WTC11 (cell line): ENCODE results near the gene TMEM119. TPM values are rescaled to one million over a fixed set of nuclear protein-coding genes. Genes with fewer than 3 reads are reported as not detected.

Source experiments
- ATAC-seq: fragments of 200-7000 bp; cut with Tn5 transposase; 2 replicates; pipeline ENCODE4 v1.10.0; 2021; ENCODE audit warnings: mild to moderate bottlenecking, moderate library complexity
- CTCF ChIA-PET: fragments of 300-600 bp; sonication (Branson Sonifier 250); formaldehyde crosslinking; loops from one replicate; lab custom pipeline; 2021; ENCODE audit warnings: antibody characterized with exemption; lab: Charles Lee
- POLR2A ChIA-PET: fragments of 350-600 bp; sonication (Branson Sonifier 250); formaldehyde crosslinking; loops from one replicate; lab custom pipeline; 2021; ENCODE audit warnings: antibody characterized with exemption; lab: Charles Lee
- DNase-seq: peaks from one replicate; pipeline ENCODE4 v3.0.0; 2021; ENCODE audit warnings: low spot score
- H3K27ac Mint-ChIP-seq: 2 replicates; pipeline ENCODE4 v1.8.0; 2021; ENCODE audit warnings: mixed read lengths
- H3K27me3 Mint-ChIP-seq: 2 replicates; pipeline ENCODE4 v1.8.0; 2021; ENCODE audit warnings: low read depth, mild to moderate bottlenecking, moderate library complexity, mixed read lengths
- H3K36me3 Mint-ChIP-seq: 2 replicates; pipeline ENCODE4 v1.8.0; 2021; ENCODE audit warnings: mixed read lengths
- H3K4me1 Mint-ChIP-seq: 2 replicates; pipeline ENCODE4 v1.8.0; 2022; ENCODE audit warnings: mixed read lengths
- H3K4me3 Mint-ChIP-seq: 2 replicates; pipeline ENCODE4 v1.8.0; 2021; ENCODE audit warnings: mild to moderate bottlenecking, moderate library complexity, mixed read lengths
- H3K9me3 Mint-ChIP-seq: 2 replicates; pipeline ENCODE4 v1.8.0; 2021; ENCODE audit warnings: mixed read lengths
- CBFB ChIP-seq: sonication (generic); formaldehyde crosslinking; IDR thresholded peaks from 2 replicates; pipeline ENCODE4 v1.8.1; 2022; ENCODE audit warnings: mild to moderate bottlenecking, low read depth, missing genetic modification reagents
- ETV6 ChIP-seq: sonication (generic); formaldehyde crosslinking; IDR thresholded peaks from 2 replicates; pipeline ENCODE4 v1.8.1; 2022; ENCODE audit warnings: mild to moderate bottlenecking, missing genetic modification reagents
- KAT7 ChIP-seq: sonication (generic); formaldehyde crosslinking; IDR thresholded peaks from 2 replicates; pipeline ENCODE4 v1.8.1; 2023; ENCODE audit warnings: missing genetic modification reagents, mild to moderate bottlenecking, borderline replicate concordance
- NR1H2 ChIP-seq: sonication (generic); formaldehyde crosslinking; IDR thresholded peaks from 2 replicates; pipeline ENCODE4 v1.9.0; 2021; ENCODE audit warnings: mild to moderate bottlenecking, moderate library complexity, missing genetic modification reagents
- OVOL2 ChIP-seq: fragments of 250-450 bp; sonication (Bioruptor Pico); IDR thresholded peaks from 2 replicates; pipeline ENCODE4 v1.9.0; 2021; ENCODE audit warnings: mild to moderate bottlenecking, borderline replicate concordance
- RORB ChIP-seq: fragments of 250-450 bp; sonication (Bioruptor Pico); IDR thresholded peaks from 2 replicates; pipeline ENCODE4 v1.9.0; 2021; ENCODE audit warnings: mild to moderate bottlenecking
- SMAD4 ChIP-seq: sonication (generic); formaldehyde crosslinking; IDR thresholded peaks from 2 replicates; pipeline ENCODE4 v1.8.0; 2022; ENCODE audit warnings: mild to moderate bottlenecking, missing genetic modification reagents
- SOX15 ChIP-seq: fragments of 250-450 bp; sonication (Bioruptor Pico); IDR thresholded peaks from 2 replicates; pipeline ENCODE4 v1.9.0; 2021; ENCODE audit warnings: mild to moderate bottlenecking
- TEAD4 ChIP-seq: sonication (generic); formaldehyde crosslinking; IDR thresholded peaks from 2 replicates; pipeline ENCODE4 v1.8.0; 2022; ENCODE audit warnings: mild to moderate bottlenecking, missing genetic modification reagents
- TP53 ChIP-seq: sonication (generic); formaldehyde crosslinking; IDR thresholded peaks from 2 replicates; pipeline ENCODE4 v1.8.1; 2023; ENCODE audit warnings: mild to moderate bottlenecking, missing genetic modification reagents
- ZNF121 ChIP-seq: sonication (generic); formaldehyde crosslinking; IDR thresholded peaks from 2 replicates; pipeline ENCODE4 v1.8.0; 2023; ENCODE audit warnings: missing genetic modification reagents
- ZNF138 ChIP-seq: sonication (generic); formaldehyde crosslinking; conservative IDR thresholded peaks from 2 replicates; pipeline ENCODE4 v1.8.1; 2022; ENCODE audit warnings: mild to moderate bottlenecking, moderate library complexity, missing genetic modification reagents
- ZNF232 ChIP-seq: sonication (generic); formaldehyde crosslinking; IDR thresholded peaks from 2 replicates; pipeline ENCODE4 v1.8.0; 2022; ENCODE audit warnings: mild to moderate bottlenecking, missing genetic modification reagents
- ZNF423 ChIP-seq: fragments of 250-450 bp; sonication (Bioruptor Pico); IDR thresholded peaks from 2 replicates; pipeline ENCODE4 v2.1.2; 2022; ENCODE audit warnings: mild to moderate bottlenecking, moderate library complexity
- ZNF671 ChIP-seq: fragments of 250-450 bp; sonication (Bioruptor Pico); IDR thresholded peaks from 2 replicates; pipeline ENCODE4 v1.8.0; 2021; ENCODE audit warnings: mild to moderate bottlenecking
- total RNA-seq: library from RNA; stranded (reverse); gene quantifications from 3 replicates; pipeline ENCODE4 v1.2.3, GENCODE V29; 2021
- TF ChIP-seq, protein P1 (sequence below): sonication (generic); formaldehyde crosslinking; IDR thresholded peaks from 2 replicates; pipeline ENCODE4 v1.8.1; 2022; ENCODE audit warnings: low read depth, missing genetic modification reagents, borderline replicate concordance
- TF ChIP-seq, protein P2 (sequence below): sonication (generic); formaldehyde crosslinking; IDR thresholded peaks from 2 replicates; pipeline ENCODE4 v1.8.1; 2023; ENCODE audit warnings: mild to moderate bottlenecking, missing genetic modification reagents, moderate library complexity
- TF ChIP-seq, protein P3 (sequence below): fragments of 250-450 bp; sonication (Bioruptor Pico); IDR thresholded peaks from 2 replicates; pipeline ENCODE4 v1.9.0; 2021; ENCODE audit warnings: mild to moderate bottlenecking
- TF ChIP-seq, protein P4 (sequence below): fragments of 250-450 bp; sonication (Bioruptor Pico); IDR thresholded peaks from 2 replicates; pipeline ENCODE4 v1.9.0; 2021; ENCODE audit warnings: moderate library complexity, mild to moderate bottlenecking, inconsistent platforms, borderline replicate concordance
- TF ChIP-seq, protein P5 (sequence below): sonication (generic); formaldehyde crosslinking; IDR thresholded peaks from 2 replicates; pipeline ENCODE4 v1.8.0; 2022; ENCODE audit warnings: mild to moderate bottlenecking, missing genetic modification reagents
- TF ChIP-seq, protein P6 (sequence below): sonication (generic); formaldehyde crosslinking; IDR thresholded peaks from 2 replicates; pipeline ENCODE4 v1.8.0; 2022; ENCODE audit warnings: missing genetic modification reagents

Gene TMEM119
- total RNA-seq, 1 experiment from 2014 or later, result 0.20 TPM

GRCh38 chr12:108613548-108613947 lies 15.7 kb upstream of the TMEM119 start:
- Mint-ChIP-seq H3K36me3 (no peaks in the 10 kb centered on the region), H3K9me3 (peaks cover 13% of the 10 kb centered on the region), H3K27me3 (peaks cover 2% of the 10 kb centered on the region; the same call in 1 of the 2 replicates)
- CTCF ChIA-PET, result interaction anchor here (0.6 to 1.9 kb wide), 5 partner anchors 16 to 120 kb away, joined by 3 to 11 read pairs (median 4); partner anchors contain the start of genes ISCU, SART3 and TMEM119
- TF ChIP-seq, protein P1, sequence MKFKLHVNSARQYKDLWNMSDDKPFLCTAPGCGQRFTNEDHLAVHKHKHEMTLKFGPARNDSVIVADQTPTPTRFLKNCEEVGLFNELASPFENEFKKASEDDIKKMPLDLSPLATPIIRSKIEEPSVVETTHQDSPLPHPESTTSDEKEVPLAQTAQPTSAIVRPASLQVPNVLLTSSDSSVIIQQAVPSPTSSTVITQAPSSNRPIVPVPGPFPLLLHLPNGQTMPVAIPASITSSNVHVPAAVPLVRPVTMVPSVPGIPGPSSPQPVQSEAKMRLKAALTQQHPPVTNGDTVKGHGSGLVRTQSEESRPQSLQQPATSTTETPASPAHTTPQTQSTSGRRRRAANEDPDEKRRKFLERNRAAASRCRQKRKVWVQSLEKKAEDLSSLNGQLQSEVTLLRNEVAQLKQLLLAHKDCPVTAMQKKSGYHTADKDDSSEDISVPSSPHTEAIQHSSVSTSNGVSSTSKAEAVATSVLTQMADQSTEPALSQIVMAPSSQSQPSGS (CRISPR knock-in tag), result no peak
- TF ChIP-seq TEAD4 (no peak), SMAD4 (CRISPR knock-in tag) (no peak), NR1H2 (no peak), CBFB (CRISPR knock-in tag) (no peak), SOX15 (CRISPR knock-in tag) (no peak), ZNF671 (CRISPR knock-in tag) (no peak), ZNF423 (CRISPR knock-in tag) (no peak), TP53 (CRISPR knock-in tag) (no peak), KAT7 (no peak), OVOL2 (no peak), ZNF138 (no peak), RORB (no peak), ZNF232 (no peak)
- TF ChIP-seq, protein P2, sequence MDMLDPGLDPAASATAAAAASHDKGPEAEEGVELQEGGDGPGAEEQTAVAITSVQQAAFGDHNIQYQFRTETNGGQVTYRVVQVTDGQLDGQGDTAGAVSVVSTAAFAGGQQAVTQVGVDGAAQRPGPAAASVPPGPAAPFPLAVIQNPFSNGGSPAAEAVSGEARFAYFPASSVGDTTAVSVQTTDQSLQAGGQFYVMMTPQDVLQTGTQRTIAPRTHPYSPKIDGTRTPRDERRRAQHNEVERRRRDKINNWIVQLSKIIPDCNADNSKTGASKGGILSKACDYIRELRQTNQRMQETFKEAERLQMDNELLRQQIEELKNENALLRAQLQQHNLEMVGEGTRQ (CRISPR knock-in tag), result no peak
- TF ChIP-seq, protein P3, sequence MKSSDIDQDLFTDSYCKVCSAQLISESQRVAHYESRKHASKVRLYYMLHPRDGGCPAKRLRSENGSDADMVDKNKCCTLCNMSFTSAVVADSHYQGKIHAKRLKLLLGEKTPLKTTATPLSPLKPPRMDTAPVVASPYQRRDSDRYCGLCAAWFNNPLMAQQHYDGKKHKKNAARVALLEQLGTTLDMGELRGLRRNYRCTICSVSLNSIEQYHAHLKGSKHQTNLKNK (CRISPR knock-in tag), result no peak
- TF ChIP-seq, protein P4, sequence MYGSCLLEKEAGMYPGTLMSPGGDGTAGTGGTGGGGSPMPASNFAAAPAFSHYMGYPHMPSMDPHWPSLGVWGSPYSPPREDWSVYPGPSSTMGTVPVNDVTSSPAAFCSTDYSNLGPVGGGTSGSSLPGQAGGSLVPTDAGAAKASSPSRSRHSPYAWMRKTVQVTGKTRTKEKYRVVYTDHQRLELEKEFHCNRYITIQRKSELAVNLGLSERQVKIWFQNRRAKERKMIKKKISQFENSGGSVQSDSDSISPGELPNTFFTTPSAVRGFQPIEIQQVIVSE, result no peak
- TF ChIP-seq, protein P5, sequence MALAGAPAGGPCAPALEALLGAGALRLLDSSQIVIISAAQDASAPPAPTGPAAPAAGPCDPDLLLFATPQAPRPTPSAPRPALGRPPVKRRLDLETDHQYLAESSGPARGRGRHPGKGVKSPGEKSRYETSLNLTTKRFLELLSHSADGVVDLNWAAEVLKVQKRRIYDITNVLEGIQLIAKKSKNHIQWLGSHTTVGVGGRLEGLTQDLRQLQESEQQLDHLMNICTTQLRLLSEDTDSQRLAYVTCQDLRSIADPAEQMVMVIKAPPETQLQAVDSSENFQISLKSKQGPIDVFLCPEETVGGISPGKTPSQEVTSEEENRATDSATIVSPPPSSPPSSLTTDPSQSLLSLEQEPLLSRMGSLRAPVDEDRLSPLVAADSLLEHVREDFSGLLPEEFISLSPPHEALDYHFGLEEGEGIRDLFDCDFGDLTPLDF (CRISPR knock-in tag), result no peak
- TF ChIP-seq, all 79 proteins: peak for 0
- DNase-seq, result no peak
- no peak overlapping the region for H3K27ac Mint-ChIP-seq
- H3K4me3 Mint-ChIP-seq, result no peak overlapping the region
- ATAC-seq, result no peak
- POLR2A ChIA-PET, result interaction anchor here (0.5 kb wide), 1 partner anchor 146 kb away, joined by 3 read pairs; no protein-coding TSS in a partner anchor
- H3K4me1 Mint-ChIP-seq, result peaks cover 24% of the 10 kb centered on the region

GRCh38 chr12:108612788-108613282 lies 15.0 kb upstream of the TMEM119 start:
- no peak overlapping the region for H3K4me3 Mint-ChIP-seq
- peaks cover 2% of the 10 kb centered on the region; the same call in 1 of the 2 replicates for H3K27me3 Mint-ChIP-seq
- H3K4me1 Mint-ChIP-seq, result peaks cover 21% of the 10 kb centered on the region
- DNase-seq (peak; percentile 51), ATAC-seq (peak; percentile 74)
- H3K36me3 Mint-ChIP-seq, result no peaks in the 10 kb centered on the region
- ChIA-PET POLR2A (interaction anchor here (0.5 to 0.7 kb wide), 2 partner anchors 147 to 189 kb away, joined by 3 to 4 read pairs; no protein-coding TSS in a partner anchor), CTCF (interaction anchor here (0.7 to 1.9 kb wide), 19 partner anchors 9 to 191 kb away, joined by 3 to 11 read pairs (median 5); partner anchors contain the start of genes ISCU, SART3 and TMEM119)
- H3K27ac Mint-ChIP-seq, result no peak overlapping the region; the same call in 1 of the 2 replicates
- peaks cover 13% of the 10 kb centered on the region for H3K9me3 Mint-ChIP-seq
- 0 out of 2 replicates have a peak, but pooled peaks have one; percentile 20 for TF ChIP-seq ETV6 (CRISPR knock-in tag)
- TF ChIP-seq OVOL2, result no peak
- TF ChIP-seq ZNF121, result peak; percentile 77; the same call in 1 of the 2 replicates
- TF ChIP-seq, protein P6, sequence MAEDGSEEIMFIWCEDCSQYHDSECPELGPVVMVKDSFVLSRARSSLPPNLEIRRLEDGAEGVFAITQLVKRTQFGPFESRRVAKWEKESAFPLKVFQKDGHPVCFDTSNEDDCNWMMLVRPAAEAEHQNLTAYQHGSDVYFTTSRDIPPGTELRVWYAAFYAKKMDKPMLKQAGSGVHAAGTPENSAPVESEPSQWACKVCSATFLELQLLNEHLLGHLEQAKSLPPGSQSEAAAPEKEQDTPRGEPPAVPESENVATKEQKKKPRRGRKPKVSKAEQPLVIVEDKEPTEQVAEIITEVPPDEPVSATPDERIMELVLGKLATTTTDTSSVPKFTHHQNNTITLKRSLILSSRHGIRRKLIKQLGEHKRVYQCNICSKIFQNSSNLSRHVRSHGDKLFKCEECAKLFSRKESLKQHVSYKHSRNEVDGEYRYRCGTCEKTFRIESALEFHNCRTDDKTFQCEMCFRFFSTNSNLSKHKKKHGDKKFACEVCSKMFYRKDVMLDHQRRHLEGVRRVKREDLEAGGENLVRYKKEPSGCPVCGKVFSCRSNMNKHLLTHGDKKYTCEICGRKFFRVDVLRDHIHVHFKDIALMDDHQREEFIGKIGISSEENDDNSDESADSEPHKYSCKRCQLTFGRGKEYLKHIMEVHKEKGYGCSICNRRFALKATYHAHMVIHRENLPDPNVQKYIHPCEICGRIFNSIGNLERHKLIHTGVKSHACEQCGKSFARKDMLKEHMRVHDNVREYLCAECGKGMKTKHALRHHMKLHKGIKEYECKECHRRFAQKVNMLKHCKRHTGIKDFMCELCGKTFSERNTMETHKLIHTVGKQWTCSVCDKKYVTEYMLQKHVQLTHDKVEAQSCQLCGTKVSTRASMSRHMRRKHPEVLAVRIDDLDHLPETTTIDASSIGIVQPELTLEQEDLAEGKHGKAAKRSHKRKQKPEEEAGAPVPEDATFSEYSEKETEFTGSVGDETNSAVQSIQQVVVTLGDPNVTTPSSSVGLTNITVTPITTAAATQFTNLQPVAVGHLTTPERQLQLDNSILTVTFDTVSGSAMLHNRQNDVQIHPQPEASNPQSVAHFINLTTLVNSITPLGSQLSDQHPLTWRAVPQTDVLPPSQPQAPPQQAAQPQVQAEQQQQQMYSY (CRISPR knock-in tag), result peak; percentile 99
